Osteocyte (in vitro differentiated cells): Measurements from ENCODE around the gene RPS3. TPM values are rescaled to one million over a fixed set of nuclear protein-coding genes. Genes with fewer than 3 reads are reported as not detected.
A peak's percentile ranks its signal among the peaks of the same experiment; 100 is the strongest.
"Not testable (repeated sequence)": the region's sequence is repeated elsewhere in the genome, so short reads cannot be mapped to it uniquely, and the experiment has no call there.

ENCODE experiments used
- DNase-seq: peaks from one replicate; pipeline ENCODE4 v3.0.0; 2021; ENCODE audit warnings: mixed read lengths; ENCODE audit not compliant: unreplicated experiment; ENCODE audit errors: extremely low spot score
- H3K27ac Mint-ChIP-seq: one replicate; pipeline ENCODE4 v1.8.0; 2021; ENCODE audit warnings: mild to moderate bottlenecking, mixed read lengths; ENCODE audit not compliant: unreplicated experiment
- H3K27me3 Mint-ChIP-seq: one replicate; pipeline ENCODE4 v1.8.0; 2021; ENCODE audit warnings: mixed read lengths; ENCODE audit not compliant: unreplicated experiment
- H3K36me3 Mint-ChIP-seq: one replicate; pipeline ENCODE4 v1.8.0; 2021; ENCODE audit warnings: mixed read lengths; ENCODE audit not compliant: unreplicated experiment
- H3K4me1 Mint-ChIP-seq: one replicate; pipeline ENCODE4 v1.8.0; 2021; ENCODE audit warnings: mixed read lengths; ENCODE audit not compliant: unreplicated experiment
- H3K4me3 Mint-ChIP-seq: one replicate; pipeline ENCODE4 v1.8.0; 2021; ENCODE audit warnings: mild to moderate bottlenecking, moderate library complexity, mixed read lengths; ENCODE audit not compliant: unreplicated experiment
- H3K9me3 Mint-ChIP-seq: one replicate; pipeline ENCODE4 v1.8.0; 2021; ENCODE audit warnings: mixed read lengths; ENCODE audit not compliant: unreplicated experiment
- CTCF ChIP-seq: fragments of 200-600 bp; sonication (generic); IDR thresholded peaks from 2 replicates; pipeline ENCODE4 v1.5.0; 2021; ENCODE audit warnings: antibody characterized with exemption, mild to moderate bottlenecking, moderate library complexity
- total RNA-seq: library from RNA; stranded (reverse); gene quantifications from 2 replicates; pipeline ENCODE4 v1.2.1, GENCODE V29; 2021

The RPS3 gene
- total RNA-seq, 1 donor from 2014 or later: 2,093 TPM

DNA sequence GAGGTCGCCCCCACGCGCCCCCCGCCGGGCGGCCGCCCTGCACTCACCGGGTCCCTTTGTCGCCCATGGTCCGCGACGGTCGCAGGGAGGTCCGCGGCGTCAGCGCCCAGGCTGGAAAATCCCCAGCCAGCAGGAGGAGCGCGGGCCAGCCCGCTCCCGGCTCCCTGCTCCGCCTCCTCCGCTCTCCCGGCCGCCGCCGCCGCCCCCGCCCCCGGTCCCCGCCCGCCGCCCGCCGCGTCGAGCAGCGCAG, 47.9 kb upstream of the RPS3 start, which contains the start of gene ARRB1:
ARRB1 (minus strand) TSS at position 121 of the 250 bp plus-strand sequence; CDS start at position 67, 54 bp downstream.
- peak within 1 kb of the TSS; percentile 85 for H3K27ac Mint-ChIP-seq
- no peaks in the 10 kb centered on the region for H3K9me3 Mint-ChIP-seq
- H3K4me3 Mint-ChIP-seq: peak within 1 kb of the TSS; percentile 73
- peak; percentile 12 for TF ChIP-seq CTCF
- DNase-seq: no peak
- peaks cover 56% of the 10 kb centered on the region for H3K4me1 Mint-ChIP-seq
- H3K27me3 Mint-ChIP-seq: no peaks in the 10 kb centered on the region
- H3K36me3 Mint-ChIP-seq: no peaks in the 10 kb centered on the region

DNA sequence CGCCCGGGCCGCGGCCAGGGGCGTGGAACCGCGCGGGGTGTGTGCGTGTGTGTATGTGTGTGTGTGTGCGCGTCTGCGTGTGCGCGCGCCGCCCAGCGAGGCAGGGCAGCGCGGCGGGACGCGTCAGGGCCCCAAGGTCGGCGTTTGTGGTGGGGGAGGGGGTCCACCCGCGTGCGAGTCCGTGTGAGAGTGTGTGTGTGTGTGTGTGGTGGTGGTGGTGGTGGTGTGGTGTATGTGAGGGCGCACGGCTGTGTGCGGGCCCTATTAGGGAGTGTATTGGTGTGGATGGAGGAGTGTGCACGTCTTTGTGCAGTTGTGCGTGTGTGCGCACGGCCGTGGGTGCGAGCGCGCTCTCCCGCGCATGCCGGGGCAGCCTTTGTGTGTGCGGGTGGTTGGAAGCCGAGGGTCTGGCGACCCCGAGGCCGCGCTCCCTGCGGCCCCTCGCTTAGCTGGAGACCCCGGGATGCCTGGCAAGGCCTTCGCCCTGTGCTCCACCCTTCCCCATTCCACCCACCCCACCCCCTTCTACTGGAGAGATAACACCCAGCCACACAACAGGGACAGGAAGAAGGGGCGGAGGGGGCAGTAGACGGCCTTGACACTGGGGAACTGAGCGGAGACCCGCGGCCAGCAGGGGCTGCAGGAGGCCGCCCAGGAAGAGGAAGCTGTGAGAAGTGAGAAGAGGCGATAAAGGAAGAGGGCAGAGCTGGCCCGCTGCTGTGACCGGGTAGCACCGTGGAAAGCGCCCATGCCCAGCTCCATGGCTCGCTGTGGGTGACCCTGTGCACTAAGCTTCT, 47.3 kb upstream of the RPS3 start:
- DNase-seq: no peak
- Mint-ChIP-seq H3K27me3 (no peaks in the 10 kb centered on the region), H3K36me3 (no peaks in the 10 kb centered on the region), H3K27ac (no peak overlapping the region), H3K4me1 (peaks cover 51% of the 10 kb centered on the region), H3K4me3 (peak overlapping the region; percentile 73), H3K9me3 (no peaks in the 10 kb centered on the region)
- no peak for TF ChIP-seq CTCF

GRCh38 chr11:75352588-75353206, 46.6 kb upstream of the RPS3 start:
- Mint-ChIP-seq H3K4me1 (peaks cover 44% of the 10 kb centered on the region), H3K9me3 (no peaks in the 10 kb centered on the region), H3K27me3 (no peaks in the 10 kb centered on the region), H3K4me3 (peak overlapping the region; percentile 44), H3K36me3 (no peaks in the 10 kb centered on the region), H3K27ac (no peak overlapping the region)
- no peak for DNase-seq
- no peak for TF ChIP-seq CTCF

DNA sequence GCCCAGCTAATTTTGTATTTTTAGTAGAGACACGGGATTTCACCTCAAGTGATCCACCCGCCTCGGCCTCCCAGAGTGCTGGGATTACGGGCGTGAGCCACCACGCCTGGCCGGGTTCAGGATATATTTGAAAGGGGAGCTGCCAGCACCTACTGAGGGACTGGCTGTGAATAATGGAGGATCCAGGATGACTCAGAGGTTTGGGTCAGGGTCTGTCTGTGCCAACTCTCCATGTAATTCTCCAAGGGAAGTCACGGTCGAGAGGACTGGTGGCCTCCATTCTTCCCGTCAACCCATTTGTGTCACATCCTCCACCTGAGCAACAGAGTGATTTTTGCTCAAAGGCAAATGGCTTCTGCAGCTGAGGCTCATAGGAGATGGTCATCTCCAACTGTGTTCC, 44.3 kb upstream of the RPS3 start:
- TF ChIP-seq CTCF: no peak
- no peak overlapping the region for H3K4me3 Mint-ChIP-seq
- H3K27ac Mint-ChIP-seq: no peak overlapping the region
- no peak for DNase-seq
- no peaks in the 10 kb centered on the region for H3K27me3 Mint-ChIP-seq
- no peaks in the 10 kb centered on the region for H3K36me3 Mint-ChIP-seq
- no peaks in the 10 kb centered on the region for H3K9me3 Mint-ChIP-seq
- H3K4me1 Mint-ChIP-seq: peaks cover 20% of the 10 kb centered on the region

GRCh38 chr11:75356613-75357012, 42.7 kb upstream of the RPS3 start:
- peaks cover 9% of the 10 kb centered on the region for H3K4me1 Mint-ChIP-seq
- no peaks in the 10 kb centered on the region for H3K36me3 Mint-ChIP-seq
- no peaks in the 10 kb centered on the region for H3K9me3 Mint-ChIP-seq
- no peak overlapping the region for H3K27ac Mint-ChIP-seq
- no peaks in the 10 kb centered on the region for H3K27me3 Mint-ChIP-seq
- no peak for TF ChIP-seq CTCF
- H3K4me3 Mint-ChIP-seq: no peak overlapping the region
- no peak for DNase-seq

GRCh38 chr11:75362285-75362684, 37.0 kb upstream of the RPS3 start:
- H3K4me3 Mint-ChIP-seq, H3K9me3 Mint-ChIP-seq, DNase-seq: not testable (repeated sequence)

More at GRCh38 chr11:75362285-75362684, 37.0 kb upstream of the RPS3 start:
- H3K27me3 Mint-ChIP-seq, H3K4me1 Mint-ChIP-seq, H3K36me3 Mint-ChIP-seq, H3K27ac Mint-ChIP-seq: not testable (repeated sequence)
